ENCODE measurements around the gene UTY. TPM values are rescaled to one million over a fixed set of nuclear protein-coding genes. Genes with fewer than 3 reads are reported as not detected.

UTY gene
- total and polyA plus RNA-seq, 2 experiments from 2014 or later: 15.7 to 36.3 TPM

GRCh38 chrY:13362662-13363061, 117.2 kb downstream of the UTY start (continued):
- no peak for TF ChIP-seq EZH2phosphoT487 (IDR thresholded peaks at IDR 0.05; ENCODE audit: unreplicated experiment)
- no peak for TF ChIP-seq EZH2 (IDR thresholded peaks at IDR 0.05; ENCODE audit: low read depth, unreplicated experiment)
- TF ChIP-seq, protein P1, sequence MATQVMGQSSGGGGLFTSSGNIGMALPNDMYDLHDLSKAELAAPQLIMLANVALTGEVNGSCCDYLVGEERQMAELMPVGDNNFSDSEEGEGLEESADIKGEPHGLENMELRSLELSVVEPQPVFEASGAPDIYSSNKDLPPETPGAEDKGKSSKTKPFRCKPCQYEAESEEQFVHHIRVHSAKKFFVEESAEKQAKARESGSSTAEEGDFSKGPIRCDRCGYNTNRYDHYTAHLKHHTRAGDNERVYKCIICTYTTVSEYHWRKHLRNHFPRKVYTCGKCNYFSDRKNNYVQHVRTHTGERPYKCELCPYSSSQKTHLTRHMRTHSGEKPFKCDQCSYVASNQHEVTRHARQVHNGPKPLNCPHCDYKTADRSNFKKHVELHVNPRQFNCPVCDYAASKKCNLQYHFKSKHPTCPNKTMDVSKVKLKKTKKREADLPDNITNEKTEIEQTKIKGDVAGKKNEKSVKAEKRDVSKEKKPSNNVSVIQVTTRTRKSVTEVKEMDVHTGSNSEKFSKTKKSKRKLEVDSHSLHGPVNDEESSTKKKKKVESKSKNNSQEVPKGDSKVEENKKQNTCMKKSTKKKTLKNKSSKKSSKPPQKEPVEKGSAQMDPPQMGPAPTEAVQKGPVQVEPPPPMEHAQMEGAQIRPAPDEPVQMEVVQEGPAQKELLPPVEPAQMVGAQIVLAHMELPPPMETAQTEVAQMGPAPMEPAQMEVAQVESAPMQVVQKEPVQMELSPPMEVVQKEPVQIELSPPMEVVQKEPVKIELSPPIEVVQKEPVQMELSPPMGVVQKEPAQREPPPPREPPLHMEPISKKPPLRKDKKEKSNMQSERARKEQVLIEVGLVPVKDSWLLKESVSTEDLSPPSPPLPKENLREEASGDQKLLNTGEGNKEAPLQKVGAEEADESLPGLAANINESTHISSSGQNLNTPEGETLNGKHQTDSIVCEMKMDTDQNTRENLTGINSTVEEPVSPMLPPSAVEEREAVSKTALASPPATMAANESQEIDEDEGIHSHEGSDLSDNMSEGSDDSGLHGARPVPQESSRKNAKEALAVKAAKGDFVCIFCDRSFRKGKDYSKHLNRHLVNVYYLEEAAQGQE (IDR thresholded peaks at IDR 0.05; ENCODE audit: unreplicated experiment): no peak
- no peak for TF ChIP-seq ZNF331 (CRISPR knock-in tag; IDR thresholded peaks at IDR 0.05; ENCODE audit: low read depth)

DNA sequence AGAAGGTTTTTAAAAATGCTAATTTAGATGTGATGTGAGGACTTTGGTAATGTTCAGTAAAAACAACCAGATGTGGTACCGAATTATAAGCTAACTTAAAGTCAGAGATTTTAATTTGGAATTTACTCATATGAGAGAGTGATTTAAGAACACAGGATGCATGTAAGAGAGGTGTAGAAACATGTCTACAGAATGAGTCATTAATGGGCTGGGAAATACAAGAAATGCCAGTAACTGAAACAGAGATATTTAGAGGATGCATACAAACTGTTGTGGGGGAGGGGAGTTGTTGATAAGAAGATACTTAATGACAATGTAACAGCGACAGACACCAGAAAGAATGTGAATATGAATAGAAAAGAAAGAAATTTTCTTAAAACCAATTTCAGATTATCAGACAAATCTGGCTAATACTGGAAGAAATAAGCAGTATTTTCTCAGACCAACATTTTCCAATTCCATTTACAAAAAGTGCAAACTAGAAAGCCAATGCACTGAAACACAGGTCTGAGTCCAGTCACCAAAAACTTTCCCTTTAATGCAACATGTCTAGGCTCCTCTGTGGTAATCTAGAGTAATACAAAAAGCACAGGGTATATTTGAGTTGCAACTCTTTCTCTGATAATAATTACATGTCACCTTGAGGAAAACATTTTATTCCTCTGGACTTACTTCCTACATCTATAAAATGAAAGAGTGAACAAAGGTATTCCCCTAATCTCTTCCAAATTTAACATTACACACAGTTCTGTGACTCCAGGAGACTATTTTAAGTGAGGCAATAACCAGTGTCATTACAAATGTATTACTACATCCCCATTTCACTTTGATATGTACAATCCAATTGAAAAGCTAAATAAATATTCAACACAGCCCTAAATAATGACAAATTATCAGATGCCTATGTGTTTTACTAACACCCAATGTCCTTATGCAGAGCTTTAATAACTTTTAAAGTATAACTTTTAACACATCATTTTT, 117.9 kb downstream of the UTY start:
- H3K4me1 ChIP-seq (ENCODE audit: insufficient read depth): peaks cover 7% of the 10 kb centered on the region; the same call in 1 of the 2 replicates
- no peaks in the 10 kb centered on the region for H3F3A ChIP-seq (replicated peaks; ENCODE audit: low read depth)
- H3K36me3 Mint-ChIP-seq (ENCODE audit: low read depth): peaks cover 20% of the 10 kb centered on the region; the same call in 2 of the 3 replicates
- no peaks in the 10 kb centered on the region for H4K20me1 ChIP-seq (replicated peaks; ENCODE audit: insufficient read depth)
- DNase-seq (ENCODE audit: low spot score) (peak; percentile 10), ATAC-seq (no peak)
- H3K4me3 Mint-ChIP-seq: no peak overlapping the region
- TF ChIP-seq CTCF (conservative IDR thresholded peaks at IDR 0.05; ENCODE audit: low read depth in 2 of 2) (no peak), NANOG (IDR thresholded peaks at IDR 0.05; ENCODE audit: borderline replicate concordance) (no peak), CREB1 (CRISPR knock-in tag; IDR thresholded peaks at IDR 0.05; ENCODE audit: low read depth) (no peak), ZNF114 (CRISPR knock-in tag; IDR thresholded peaks at IDR 0.05) (no peak), EZH2phosphoT487 (IDR thresholded peaks at IDR 0.05; ENCODE audit: unreplicated experiment) (no peak), EZH2 (IDR thresholded peaks at IDR 0.05; ENCODE audit: low read depth, unreplicated experiment) (no peak), STAT1 (IDR thresholded peaks at IDR 0.05; ENCODE audit: unreplicated experiment) (no peak), POLR2AphosphoS5 (IDR thresholded peaks at IDR 0.05; ENCODE audit: low read depth) (no peak)
- H3K27ac ChIP-seq (ENCODE audit: low read depth): peak overlapping the region; percentile 39; the same call in 1 of the 2 replicates
- H3K9me2 ChIP-seq (ENCODE audit: insufficient read depth): no peaks in the 10 kb centered on the region
- H3K9me3 Mint-ChIP-seq: no peaks in the 10 kb centered on the region
- no peaks in the 10 kb centered on the region for H3K79me2 ChIP-seq (replicated peaks; ENCODE audit: insufficient read depth)
- H3K4me2 ChIP-seq: peak overlapping the region; percentile 29; the same call in 1 of the 2 replicates
- peaks cover 8% of the 10 kb centered on the region; the same call in 1 of the 2 replicates for H3K36me3 ChIP-seq (ENCODE audit: insufficient read depth)
- no peak overlapping the region for H3K4me3 ChIP-seq
- no peak overlapping the region; the same call in 1 of the 2 replicates for H3K27ac Mint-ChIP-seq
- no peaks in the 10 kb centered on the region for H3K27me3 ChIP-seq (ENCODE audit: insufficient read depth)
- H3K27me3 Mint-ChIP-seq (ENCODE audit: insufficient read depth, low read depth, poor library complexity): no peaks in the 10 kb centered on the region
- no peak overlapping the region for H2AFZ ChIP-seq
- peaks cover 12% of the 10 kb centered on the region for H3K4me1 Mint-ChIP-seq

Data from GM23338 (cell line).